Stimulated activated CD4-positive, alpha-beta T cell treated with anti-CD3 and anti-CD28 coated beads, Interleukin-1b, Interleukin-23, amount 100 ng/mL, for 24 hours (primary cell): ENCODE data around the gene ADGRL1.
"Not testable (repeated sequence)": the region's sequence is repeated elsewhere in the genome, so short reads cannot be mapped to it uniquely, and the experiment has no call there.

Source experiments
- DNase-seq, 4 experiments: peaks; one replicate each; pipeline ENCODE4 v3.0.0-alpha.2; 2020; ENCODE audit warnings: low read depth in 4 of 4, low spot score in 1 of 4

Gene ADGRL1

GRCh38 chr19:14205452-14206287, at the start of gene ADGRL1:
TSS of gene ADGRL1 (minus strand) at chr19:14206169. CDS start at chr19:14183602, 22,567 bp downstream.
- not testable (repeated sequence) for DNase-seq

- DNase-seq, result not testable (repeated sequence)
Measured at GRCh38 chr19:14255316-14255715, 49.3 kb upstream of the ADGRL1 start.

- not testable (repeated sequence) for DNase-seq
Measured at GRCh38 chr19:14253822-14254599, 48.0 kb upstream of the ADGRL1 start.

- DNase-seq, result not testable (repeated sequence)
Measured at GRCh38 chr19:14252136-14252535, 46.2 kb upstream of the ADGRL1 start.

GRCh38 chr19:14250870-14251269, 44.9 kb upstream of the ADGRL1 start:
- DNase-seq, result no peak

GRCh38 chr19:14250315-14250714, 44.3 kb upstream of the ADGRL1 start:
- DNase-seq, result not testable (repeated sequence)

GRCh38 chr19:14249891-14250290, 43.9 kb upstream of the ADGRL1 start:
- DNase-seq, result not testable (repeated sequence)

- peak in 3 of 4 experiments; percentile 7 to 13 (median 11) for DNase-seq
Measured at GRCh38 chr19:14249012-14249754, 43.2 kb upstream of the ADGRL1 start.

- DNase-seq, result peak in 3 of 4 experiments; percentile 13 to 27 (median 26)
Measured at GRCh38 chr19:14248578-14249011, 42.6 kb upstream of the ADGRL1 start.

GRCh38 chr19:14247548-14248471, 41.8 kb upstream of the ADGRL1 start:
- DNase-seq, result not testable (repeated sequence)

- not testable (repeated sequence) for DNase-seq
Measured at GRCh38 chr19:14247205-14247547, 41.2 kb upstream of the ADGRL1 start.

GRCh38 chr19:14244393-14244792, 38.4 kb upstream of the ADGRL1 start:
- DNase-seq, result not testable (repeated sequence)

- not testable (repeated sequence) for DNase-seq
Measured at GRCh38 chr19:14243718-14244117, 37.7 kb upstream of the ADGRL1 start.

GRCh38 chr19:14237014-14237941, 31.3 kb upstream of the ADGRL1 start:
- no peak for DNase-seq

- not testable (repeated sequence) for DNase-seq
Measured at GRCh38 chr19:14232945-14233344, 27.0 kb upstream of the ADGRL1 start.

GRCh38 chr19:14228446-14229071, 22.6 kb upstream of the ADGRL1 start:
- not testable (repeated sequence) for DNase-seq

GRCh38 chr19:14226498-14226897, 20.5 kb upstream of the ADGRL1 start:
- DNase-seq, result not testable (repeated sequence)

GRCh38 chr19:14222886-14223285, 16.9 kb upstream of the ADGRL1 start:
- DNase-seq, result no peak

- DNase-seq, result peak in 3 of 4 experiments; percentile 41 to 50 (median 42)
Measured at GRCh38 chr19:14221345-14221744, 15.4 kb upstream of the ADGRL1 start.
